Suppressor macrophage treated with lipopolysaccharide for 4 hours (primary cell): ENCODE results near the gene NMNAT1.
"Not testable (repeated sequence)": the region's sequence is repeated elsewhere in the genome, so short reads cannot be mapped to it uniquely, and the experiment has no call there.

Source experiments
- DNase-seq: peaks from one replicate; pipeline ENCODE4 v3.0.0-alpha.2; 2020

Gene NMNAT1

DNA sequence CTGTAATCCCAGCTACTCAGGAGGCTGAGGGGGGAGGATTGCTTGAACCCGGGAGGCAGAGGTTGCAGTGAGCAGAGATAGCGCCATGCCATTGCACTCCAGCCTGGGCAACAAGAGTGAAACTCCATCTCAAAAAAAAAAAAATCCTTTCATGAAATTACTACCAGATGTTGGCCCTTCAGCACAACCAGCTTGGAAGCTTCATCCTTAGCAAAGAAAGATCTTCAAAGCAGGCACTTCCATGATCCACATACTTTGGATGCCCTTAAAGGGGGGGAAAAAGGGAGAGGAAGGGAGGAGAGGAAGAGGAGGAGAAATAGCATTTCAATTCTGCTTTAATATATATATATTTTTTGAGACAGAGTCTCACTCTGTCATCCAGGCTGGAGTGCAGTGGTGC is 77.4 kb downstream of the NMNAT1 start:
- DNase-seq = not testable (repeated sequence)

DNA sequence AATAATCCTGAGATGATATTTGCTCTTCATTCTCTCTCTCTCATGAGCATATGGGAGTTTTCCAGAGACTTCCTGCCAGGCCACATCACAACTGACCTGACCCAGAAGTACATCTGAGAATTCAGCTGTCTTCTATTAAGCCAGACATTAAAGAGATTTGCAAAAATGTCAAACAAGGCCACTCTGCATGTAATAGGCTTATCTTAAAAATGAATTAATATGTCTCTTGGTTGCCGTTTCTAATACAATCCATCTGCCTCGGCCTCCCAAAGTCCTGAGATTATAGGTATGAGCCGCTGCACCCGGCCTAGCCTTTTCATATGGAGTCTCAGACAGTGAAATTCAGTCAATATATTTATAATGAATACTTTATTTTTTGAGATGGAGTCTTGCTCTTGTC is 78.7 kb downstream of the NMNAT1 start:
- not testable (repeated sequence) for DNase-seq

DNA sequence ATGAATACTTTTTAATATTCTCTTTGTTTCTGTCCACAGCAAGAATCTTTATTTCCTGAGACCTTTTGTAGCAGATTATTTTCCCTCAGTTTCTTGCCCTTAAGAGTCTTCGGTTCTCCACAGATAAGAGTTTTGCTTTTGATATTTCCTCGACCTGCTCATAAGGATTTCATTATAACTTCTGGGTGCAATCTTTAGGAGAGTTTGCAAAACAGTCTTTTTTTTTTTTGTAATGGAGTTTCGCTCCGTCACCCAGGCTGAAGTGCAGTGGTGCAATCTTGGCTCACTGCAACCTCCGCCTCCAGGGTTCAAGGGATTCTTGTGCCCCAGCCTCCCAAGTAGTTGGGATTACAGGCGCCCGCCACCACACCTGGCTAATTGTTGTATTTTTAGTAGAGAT is 79.4 kb downstream of the NMNAT1 start:
- DNase-seq = peak; percentile 37

DNA sequence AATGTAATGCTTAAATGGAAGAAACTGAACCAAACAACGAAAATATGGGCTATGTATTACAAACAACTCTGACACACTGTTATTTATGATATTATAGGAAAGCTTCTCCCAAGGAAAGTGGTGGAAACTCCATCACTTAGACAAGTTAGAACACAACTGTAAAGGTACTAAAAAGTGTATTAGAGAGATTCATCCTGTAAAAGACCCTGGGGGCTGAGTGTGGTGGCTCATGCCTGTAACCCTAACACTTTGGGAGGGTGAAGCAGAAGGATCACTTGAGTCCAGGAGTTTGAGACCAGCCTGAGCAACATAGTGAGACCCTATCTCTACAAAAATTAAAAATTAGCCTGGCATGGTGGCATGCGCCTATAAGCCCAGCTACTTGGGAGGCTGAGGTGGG is 82.1 kb downstream of the NMNAT1 start:
- DNase-seq = no peak

DNA sequence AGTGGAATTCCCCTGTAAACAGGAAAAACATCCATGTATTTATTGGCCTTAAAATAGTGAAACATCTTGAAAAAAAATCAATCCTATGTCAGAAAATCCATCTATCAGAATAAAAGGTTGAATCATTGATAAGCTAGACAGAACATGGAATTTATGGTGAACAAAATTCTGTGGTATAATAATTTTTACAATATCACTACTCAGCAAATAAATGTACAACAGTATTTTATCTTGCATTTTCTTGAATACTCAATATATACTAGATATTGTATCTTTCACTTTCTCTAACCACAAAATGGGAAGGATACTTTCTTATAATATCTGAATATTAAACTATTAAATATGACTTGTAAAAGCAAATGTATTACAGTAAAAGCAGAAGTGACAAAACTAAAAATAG is 83.8 kb downstream of the NMNAT1 start:
- no peak for DNase-seq

DNA sequence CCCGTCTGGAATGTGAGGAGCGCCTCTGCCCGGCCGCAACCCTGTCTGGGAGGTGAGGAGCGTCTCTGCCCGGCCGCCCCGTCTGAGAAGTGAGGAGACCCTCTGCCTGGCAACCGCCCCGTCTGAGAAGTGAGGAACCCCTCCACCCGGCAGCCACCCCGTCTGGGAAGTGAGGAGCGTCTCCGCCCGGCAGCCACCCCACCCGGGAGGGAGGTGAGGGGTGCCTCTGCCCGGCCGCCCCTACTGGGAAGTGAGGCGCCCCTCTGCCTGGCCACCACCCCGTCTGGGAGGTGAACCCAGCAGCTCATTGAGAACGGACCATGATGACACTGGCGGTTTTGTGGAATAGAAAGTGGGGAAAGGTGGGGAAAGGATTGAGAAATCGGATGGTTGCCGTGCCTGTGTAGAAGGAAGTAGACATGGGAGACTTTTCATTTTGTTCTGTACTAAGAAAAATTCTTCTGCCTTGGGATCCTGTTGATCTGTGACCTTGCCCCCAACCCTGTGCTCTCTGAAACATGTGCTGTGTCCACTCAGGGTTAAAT is 85.8 kb downstream of the NMNAT1 start:
- DNase-seq = peak; percentile 33

DNA sequence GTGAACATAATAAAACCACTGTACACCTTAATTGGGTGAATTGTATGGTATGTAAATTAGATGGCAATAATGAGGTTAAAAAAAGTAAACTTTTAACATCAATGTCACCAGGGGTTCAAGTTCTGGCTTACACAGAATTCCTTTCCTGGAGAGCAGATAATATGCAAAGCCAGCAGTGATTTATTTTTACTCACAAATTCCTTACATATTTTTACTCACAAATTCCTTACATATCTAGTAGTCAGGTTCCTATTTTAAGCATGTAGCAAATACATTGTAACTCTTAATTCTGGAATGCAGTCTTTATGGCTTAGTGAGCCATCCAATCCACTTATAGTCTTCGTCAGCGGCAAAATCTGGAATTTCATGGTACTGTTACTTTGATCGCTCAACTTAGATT is 88.2 kb downstream of the NMNAT1 start:
- DNase-seq = no peak

DNA sequence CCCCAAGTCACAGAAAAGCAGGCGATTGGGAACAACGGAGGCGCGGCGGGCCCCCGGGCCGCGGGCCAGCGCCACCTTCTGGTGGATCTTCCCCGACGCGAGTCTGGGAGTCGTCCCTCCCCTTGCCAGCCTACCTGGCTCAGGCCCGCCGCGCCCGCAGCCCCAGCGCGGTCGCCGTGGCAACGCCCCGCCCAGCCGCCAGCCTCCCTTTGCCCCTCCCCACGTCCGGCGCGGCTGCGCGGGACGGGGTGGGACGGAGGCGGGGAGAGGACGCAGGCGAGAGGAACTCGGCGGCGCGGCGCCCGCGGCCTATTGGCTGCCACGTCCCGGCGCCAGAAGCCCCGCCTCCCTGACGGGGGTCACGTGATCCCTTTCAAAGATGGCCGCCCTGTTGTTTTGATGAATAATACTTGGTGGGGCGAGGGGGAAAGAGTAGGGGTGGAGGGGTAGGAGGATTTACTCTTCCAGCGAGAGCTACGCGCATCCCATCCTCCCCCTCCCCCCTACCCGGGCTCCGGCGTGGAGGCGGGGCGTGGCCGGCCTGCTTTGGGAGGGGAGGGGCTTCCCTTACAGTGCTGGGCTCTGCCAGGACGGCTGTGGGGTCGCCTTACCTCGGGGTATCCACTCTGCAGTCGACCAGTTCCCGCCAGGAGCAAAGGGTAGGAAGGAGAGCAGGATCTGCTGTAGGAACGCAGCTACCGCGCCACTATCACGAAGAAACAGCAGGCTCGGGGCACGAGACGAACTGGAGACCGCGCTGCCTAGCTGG is 89.5 kb downstream of the NMNAT1 start, which contains the start of gene UBE4B:
TSS of gene UBE4B (plus strand) at position 369 of the 769 bp plus-strand sequence. CDS start 713 bp downstream, outside the sequence.
- peak; percentile 100 for DNase-seq

DNA sequence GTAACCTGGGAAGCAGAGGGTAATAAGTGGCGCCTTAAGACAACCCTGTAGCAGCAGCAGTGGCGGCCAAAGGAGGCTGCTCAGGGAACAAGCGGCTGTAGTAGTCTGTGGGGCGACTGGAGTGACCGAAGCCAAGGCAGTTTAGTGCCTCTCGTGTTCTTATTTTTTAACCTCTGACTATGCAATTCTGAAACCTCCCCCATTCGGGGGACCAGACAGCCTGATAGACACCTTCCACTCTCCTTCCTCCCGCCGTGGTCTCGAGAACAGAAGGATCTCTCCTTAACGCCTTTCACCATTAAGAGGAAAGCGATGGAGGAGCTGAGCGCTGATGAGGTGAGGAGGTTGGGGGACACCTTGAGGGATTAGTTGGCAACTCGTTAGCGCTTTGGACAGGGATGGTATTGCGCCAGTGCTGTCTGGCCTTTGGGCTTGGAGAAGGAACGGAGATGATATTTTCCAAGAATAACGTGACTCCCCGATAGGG is 90.1 kb downstream of the NMNAT1 start:
- peak; percentile 35 for DNase-seq
